Measurements from ENCODE around the gene ICAM2.

The ICAM2 gene

DNA sequence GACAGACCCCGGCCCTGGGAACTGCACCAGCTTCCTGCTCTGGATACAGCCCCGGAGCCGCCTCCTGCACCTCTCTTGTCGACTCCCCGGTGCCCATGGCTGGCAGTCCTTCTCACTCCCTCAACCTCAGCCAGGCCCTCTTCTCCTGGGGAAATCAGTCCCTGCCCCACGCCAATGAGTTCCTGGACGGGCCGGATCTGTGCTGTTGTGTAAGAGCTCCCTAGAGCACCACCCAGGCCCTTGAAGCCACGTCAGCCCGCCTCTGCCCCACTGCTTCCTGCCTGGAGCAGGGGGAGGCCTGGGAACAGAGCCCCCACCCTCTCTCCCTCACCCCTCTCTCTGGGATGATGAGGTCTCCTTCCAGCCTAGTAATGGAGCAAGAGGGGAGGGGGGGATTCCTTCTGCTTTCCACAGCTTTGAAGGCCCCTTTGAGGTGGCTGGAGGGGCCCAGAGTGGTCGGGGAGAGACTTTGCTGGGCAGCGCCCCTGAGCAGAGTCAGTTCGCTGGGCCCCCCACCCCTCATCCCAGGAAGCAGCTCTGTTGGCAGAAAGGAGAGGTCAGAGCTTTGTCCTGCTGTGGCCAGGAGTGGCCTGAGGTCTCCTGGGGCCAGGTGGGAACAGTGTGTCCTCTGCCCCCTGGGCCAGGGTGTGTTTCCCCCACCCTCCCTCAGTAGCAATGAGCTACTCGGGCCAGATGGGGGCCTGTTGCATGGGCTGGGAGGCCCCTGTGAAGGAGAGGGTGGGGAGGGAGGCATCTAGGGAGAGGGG is 18.5 kb downstream of the ICAM2 start:
- Histone ChIP-seq H3K9me3 (replicated peaks; ENCODE audit: insufficient read depth, low read length) (no peaks in the 10 kb centered on the region), H3F3A (ENCODE audit: insufficient read depth, low read length) (no peaks in the 10 kb centered on the region), H3K4me3 (ENCODE audit: low read length) (no peak overlapping the region), H4K20me1 (ENCODE audit: insufficient read depth, low read length) (no peaks in the 10 kb centered on the region), H3K4me2 (ENCODE audit: low read depth, low read length) (no peak overlapping the region), H3K79me2 (ENCODE audit: low read length) (no peaks in the 10 kb centered on the region), H3K4me1 (ENCODE audit: low read length) (no peaks in the 10 kb centered on the region), H3K9ac (ENCODE audit: low read length) (no peak overlapping the region), H3K27me3 (replicated peaks; ENCODE audit: insufficient read depth, low read length) (no peaks in the 10 kb centered on the region), H3K36me3 (replicated peaks; ENCODE audit: insufficient read depth, low read length) (no peaks in the 10 kb centered on the region), H3K9me2 (replicated peaks; ENCODE audit: insufficient read depth, low read length) (no peaks in the 10 kb centered on the region), H2AFZ (ENCODE audit: low read length) (no peak overlapping the region), H3K27ac (ENCODE audit: low read length) (no peak overlapping the region)
- TF ChIP-seq EZH2phosphoT487 (IDR thresholded peaks at IDR 0.05; ENCODE audit: low read length) (no peak), EZH2 (optimal IDR thresholded peaks at IDR 0.05; ENCODE audit: low read depth, low read length) (no peak)
- TF ChIP-seq, protein P1, sequence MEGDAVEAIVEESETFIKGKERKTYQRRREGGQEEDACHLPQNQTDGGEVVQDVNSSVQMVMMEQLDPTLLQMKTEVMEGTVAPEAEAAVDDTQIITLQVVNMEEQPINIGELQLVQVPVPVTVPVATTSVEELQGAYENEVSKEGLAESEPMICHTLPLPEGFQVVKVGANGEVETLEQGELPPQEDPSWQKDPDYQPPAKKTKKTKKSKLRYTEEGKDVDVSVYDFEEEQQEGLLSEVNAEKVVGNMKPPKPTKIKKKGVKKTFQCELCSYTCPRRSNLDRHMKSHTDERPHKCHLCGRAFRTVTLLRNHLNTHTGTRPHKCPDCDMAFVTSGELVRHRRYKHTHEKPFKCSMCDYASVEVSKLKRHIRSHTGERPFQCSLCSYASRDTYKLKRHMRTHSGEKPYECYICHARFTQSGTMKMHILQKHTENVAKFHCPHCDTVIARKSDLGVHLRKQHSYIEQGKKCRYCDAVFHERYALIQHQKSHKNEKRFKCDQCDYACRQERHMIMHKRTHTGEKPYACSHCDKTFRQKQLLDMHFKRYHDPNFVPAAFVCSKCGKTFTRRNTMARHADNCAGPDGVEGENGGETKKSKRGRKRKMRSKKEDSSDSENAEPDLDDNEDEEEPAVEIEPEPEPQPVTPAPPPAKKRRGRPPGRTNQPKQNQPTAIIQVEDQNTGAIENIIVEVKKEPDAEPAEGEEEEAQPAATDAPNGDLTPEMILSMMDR (IDR thresholded peaks at IDR 0.05; ENCODE audit: low read length), result no peak
- no peak for DNase-seq

DNA sequence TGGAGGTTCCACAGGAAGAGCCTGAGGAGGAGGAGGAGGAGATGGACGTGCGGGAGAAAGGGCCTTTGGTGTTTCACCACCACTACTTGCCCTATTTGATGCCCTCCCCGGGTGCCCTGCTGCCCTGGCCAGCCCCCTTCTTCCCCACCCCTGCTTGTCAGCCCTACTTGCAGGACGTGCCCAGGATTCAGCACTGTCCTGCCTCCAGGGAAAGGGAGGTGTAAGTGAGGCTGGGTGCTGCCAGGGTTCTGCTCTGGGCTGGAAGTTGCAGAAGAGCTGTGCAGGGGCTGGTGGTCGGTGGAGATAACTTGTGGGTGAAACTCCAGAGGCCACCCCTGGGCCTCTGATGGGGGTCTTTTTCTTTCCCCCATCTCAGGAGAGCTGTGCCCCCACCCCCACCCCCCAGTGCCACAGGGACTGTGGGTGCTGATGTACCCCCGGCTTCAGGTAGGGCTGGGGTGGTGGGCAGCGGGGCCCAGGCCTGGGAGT is 19.3 kb downstream of the ICAM2 start:
- TF ChIP-seq, protein P1 (IDR thresholded peaks at IDR 0.05; ENCODE audit: low read length), result no peak
- TF ChIP-seq EZH2phosphoT487 (IDR thresholded peaks at IDR 0.05; ENCODE audit: low read length) (no peak), EZH2 (optimal IDR thresholded peaks at IDR 0.05; ENCODE audit: low read depth, low read length) (no peak)
- H3K9me2 ChIP-seq (replicated peaks; ENCODE audit: insufficient read depth, low read length), result no peaks in the 10 kb centered on the region
- no peaks in the 10 kb centered on the region for H3K79me2 ChIP-seq (ENCODE audit: low read length)
- H3F3A ChIP-seq (ENCODE audit: insufficient read depth, low read length), result no peaks in the 10 kb centered on the region
- H3K9ac ChIP-seq (ENCODE audit: low read length), result no peak overlapping the region
- no peak for DNase-seq
- H3K27ac ChIP-seq (ENCODE audit: low read length), result no peak overlapping the region
- H3K4me3 ChIP-seq (ENCODE audit: low read length), result no peak overlapping the region
- H4K20me1 ChIP-seq (ENCODE audit: insufficient read depth, low read length), result no peaks in the 10 kb centered on the region
- no peaks in the 10 kb centered on the region for H3K36me3 ChIP-seq (replicated peaks; ENCODE audit: insufficient read depth, low read length)
- no peaks in the 10 kb centered on the region for H3K9me3 ChIP-seq (replicated peaks; ENCODE audit: insufficient read depth, low read length)
- H2AFZ ChIP-seq (ENCODE audit: low read length), result no peak overlapping the region
- H3K4me2 ChIP-seq (ENCODE audit: low read depth, low read length), result no peak overlapping the region
- no peaks in the 10 kb centered on the region for H3K27me3 ChIP-seq (replicated peaks; ENCODE audit: insufficient read depth, low read length)
- no peaks in the 10 kb centered on the region for H3K4me1 ChIP-seq (ENCODE audit: low read length)

DNA sequence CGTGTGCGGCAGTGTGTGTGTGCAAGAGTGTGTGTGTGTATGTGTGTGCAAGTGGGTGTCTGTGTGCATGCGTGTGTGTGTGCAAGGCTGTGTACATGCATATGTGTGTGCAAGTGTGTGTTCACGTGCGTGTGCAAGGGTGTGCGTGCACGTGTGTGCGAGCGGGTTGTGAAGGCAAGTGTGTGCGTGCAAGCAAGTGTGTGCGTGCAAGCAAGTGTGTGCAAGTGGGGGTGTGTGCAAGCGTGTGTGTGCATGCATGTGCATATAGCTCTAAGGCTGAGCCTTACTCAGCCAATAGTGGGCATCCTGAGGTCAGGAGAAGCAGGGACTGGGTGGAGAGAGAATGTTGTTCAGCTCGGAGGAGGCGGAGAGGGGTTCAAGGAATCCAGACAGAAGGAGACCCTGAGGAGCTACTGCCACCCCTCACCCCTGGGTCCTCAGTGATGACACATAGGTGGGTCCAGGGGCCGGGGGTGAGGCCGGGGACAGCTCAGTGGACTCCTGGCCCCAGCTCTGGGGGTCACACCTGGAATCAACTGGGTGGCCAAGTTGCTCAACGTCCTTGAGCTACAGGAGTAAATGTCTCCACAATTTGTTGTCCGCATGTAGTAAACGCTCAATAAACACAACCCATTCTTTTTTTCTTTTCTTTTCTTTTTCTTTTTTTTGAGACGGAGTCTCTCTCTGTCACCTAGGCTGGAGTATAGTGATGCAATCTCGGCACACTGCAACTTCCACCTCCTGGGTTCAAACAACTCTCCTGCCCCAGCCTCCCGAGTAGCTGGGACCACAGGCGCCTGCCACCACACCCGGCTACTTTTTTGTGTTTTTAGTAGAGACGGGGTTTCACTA is 20.5 kb downstream of the ICAM2 start:
- Histone ChIP-seq H2AFZ (ENCODE audit: low read length) (no peak overlapping the region), H3K9ac (ENCODE audit: low read length) (no peak overlapping the region), H3K27ac (ENCODE audit: low read length) (no peak overlapping the region), H3K27me3 (replicated peaks; ENCODE audit: insufficient read depth, low read length) (no peaks in the 10 kb centered on the region), H3K4me3 (ENCODE audit: low read length) (no peak overlapping the region), H3K36me3 (replicated peaks; ENCODE audit: insufficient read depth, low read length) (no peaks in the 10 kb centered on the region), H3K9me3 (replicated peaks; ENCODE audit: insufficient read depth, low read length) (no peaks in the 10 kb centered on the region), H4K20me1 (ENCODE audit: insufficient read depth, low read length) (no peaks in the 10 kb centered on the region), H3K4me1 (ENCODE audit: low read length) (no peaks in the 10 kb centered on the region), H3K79me2 (ENCODE audit: low read length) (no peaks in the 10 kb centered on the region), H3K4me2 (ENCODE audit: low read depth, low read length) (no peak overlapping the region), H3K9me2 (replicated peaks; ENCODE audit: insufficient read depth, low read length) (no peaks in the 10 kb centered on the region), H3F3A (ENCODE audit: insufficient read depth, low read length) (no peaks in the 10 kb centered on the region)
- no peak for DNase-seq
- TF ChIP-seq, protein P1 (IDR thresholded peaks at IDR 0.05; ENCODE audit: low read length), result no peak
